Ishikawa (cell line): Measurements from ENCODE around the gene TLR5.

Experiments used
- CEBPB ChIP-seq: IDR thresholded peaks from 2 replicates; pipeline ENCODE4 v1.6.1; 2012
- CREB1 ChIP-seq: IDR thresholded peaks from 2 replicates; pipeline ENCODE4 v1.6.1; 2012; ENCODE audit warnings: low read depth
- EGR1 ChIP-seq: IDR thresholded peaks from 2 replicates; pipeline ENCODE4 v1.6.1; 2012
- EP300 ChIP-seq: IDR thresholded peaks from 2 replicates; pipeline ENCODE4 v1.6.1; 2012; ENCODE audit warnings: borderline replicate concordance
- FOXM1 ChIP-seq: IDR thresholded peaks from 2 replicates; pipeline ENCODE4 v1.6.1; 2012; ENCODE audit warnings: low read depth, borderline replicate concordance
- MAX ChIP-seq: IDR thresholded peaks from 2 replicates; pipeline ENCODE4 v1.6.1; 2012
- NFIC ChIP-seq: IDR thresholded peaks from 2 replicates; pipeline ENCODE4 v1.6.1; 2012
- RAD21 ChIP-seq: IDR thresholded peaks from 2 replicates; pipeline ENCODE4 v1.6.1; 2012; ENCODE audit warnings: low read depth
- REST ChIP-seq: IDR thresholded peaks from 2 replicates; pipeline ENCODE4 v1.6.1; 2012; ENCODE audit warnings: low read depth, mild to moderate bottlenecking
- TAF1 ChIP-seq: IDR thresholded peaks from 2 replicates; pipeline ENCODE4 v1.6.1; 2012; ENCODE audit warnings: low read depth, mild to moderate bottlenecking
- TCF12 ChIP-seq: IDR thresholded peaks from 2 replicates; pipeline ENCODE4 v1.6.1; 2012; ENCODE audit warnings: low read depth
- TEAD4 ChIP-seq: IDR thresholded peaks from 2 replicates; pipeline ENCODE4 v1.6.1; 2012
- USF1 ChIP-seq: IDR thresholded peaks from 2 replicates; pipeline ENCODE4 v1.6.1; 2012
- YY1 ChIP-seq: IDR thresholded peaks from 2 replicates; pipeline ENCODE4 v1.6.1; 2012; ENCODE audit warnings: low read depth
- ZBTB7A ChIP-seq: IDR thresholded peaks from 2 replicates; pipeline ENCODE4 v1.6.1; 2012; ENCODE audit warnings: low read depth

The TLR5 gene

GRCh38 chr1:223179280-223179679 is 36.2 kb upstream of the TLR5 start:
- TF ChIP-seq FOXM1 (no peak), TCF12 (no peak), EP300 (no peak), USF1 (no peak), CEBPB (no peak), TEAD4 (no peak), TAF1 (no peak), NFIC (no peak), YY1 (no peak), REST (no peak), RAD21 (no peak), EGR1 (no peak), CREB1 (no peak), ZBTB7A (no peak), MAX (no peak)

GRCh38 chr1:223177681-223178080 is 34.6 kb upstream of the TLR5 start:
- TF ChIP-seq CEBPB (no peak), REST (no peak), EP300 (no peak), TEAD4 (no peak), MAX (no peak), EGR1 (no peak), FOXM1 (no peak), YY1 (no peak), USF1 (no peak), RAD21 (no peak), ZBTB7A (no peak), TCF12 (no peak), NFIC (no peak), TAF1 (no peak)

GRCh38 chr1:223176437-223176836 is 33.4 kb upstream of the TLR5 start:
- TF ChIP-seq FOXM1 (no peak), CEBPB (no peak), USF1 (no peak)

GRCh38 chr1:223175633-223176032 is 32.6 kb upstream of the TLR5 start:
- no peak for TF ChIP-seq CREB1
- no peak for TF ChIP-seq REST
- no peak for TF ChIP-seq YY1
- no peak for TF ChIP-seq EP300
- TF ChIP-seq EGR1, result no peak
- no peak for TF ChIP-seq NFIC
- no peak for TF ChIP-seq TAF1
- TF ChIP-seq RAD21, result no peak
- TF ChIP-seq CEBPB, result no peak
- no peak for TF ChIP-seq TCF12
- no peak for TF ChIP-seq MAX
- TF ChIP-seq USF1, result no peak
- TF ChIP-seq FOXM1, result no peak
- TF ChIP-seq ZBTB7A, result no peak
- no peak for TF ChIP-seq TEAD4
